ENCODE results near the gene IFNA8.
"Not testable (repeated sequence)": the region's sequence is repeated elsewhere in the genome, so short reads cannot be mapped to it uniquely, and the experiment has no call there.

The IFNA8 gene

GRCh38 chr9:21408817-21409216, at the start of gene IFNA8:
Gene IFNA8 (plus strand): TSS chr9:21409117. CDS start chr9:21409177, 60 bp downstream.
- Mint-ChIP-seq H3K27ac (no peak within 1 kb of the TSS), H3K4me3 (no peak within 1 kb of the TSS), H3K4me1 (peaks cover 20% of the 10 kb centered on the region), H3K27me3 (peaks cover 18% of the 10 kb centered on the region), H3K9me3 (no peaks in the 10 kb centered on the region), H3K36me3 (no peaks in the 10 kb centered on the region)
- ATAC-seq (ENCODE audit: low read depth) (no peak), DNase-seq (ENCODE audit: low spot score in 2 of 2) (no peak)

- ATAC-seq (ENCODE audit: low read depth) (no peak), DNase-seq (ENCODE audit: low spot score in 2 of 2) (no peak)
- H3K36me3 Mint-ChIP-seq = no peaks in the 10 kb centered on the region
- H3K27ac Mint-ChIP-seq = no peak overlapping the region
- H3K9me3 Mint-ChIP-seq = no peaks in the 10 kb centered on the region
- H3K4me1 Mint-ChIP-seq = peaks cover 19% of the 10 kb centered on the region
- H3K27me3 Mint-ChIP-seq = peaks cover 5% of the 10 kb centered on the region
- no peak overlapping the region for H3K4me3 Mint-ChIP-seq
Measured at GRCh38 chr9:21362287-21362686, 46.6 kb upstream of the IFNA8 start.

- not testable (repeated sequence) for H3K4me3 Mint-ChIP-seq; H3K4me1 Mint-ChIP-seq; H3K9me3 Mint-ChIP-seq; DNase-seq (ENCODE audit: low spot score in 2 of 2); H3K27ac Mint-ChIP-seq; H3K36me3 Mint-ChIP-seq
- H3K27me3 Mint-ChIP-seq = peaks cover 10% of the 10 kb centered on the region
- peak; percentile 97 for ATAC-seq (ENCODE audit: low read depth)
Measured at GRCh38 chr9:21367169-21367568, 41.7 kb upstream of the IFNA8 start.

- peaks cover 12% of the 10 kb centered on the region for H3K27me3 Mint-ChIP-seq
- H3K4me3 Mint-ChIP-seq = no peak within 1 kb of the TSS
- H3K4me1 Mint-ChIP-seq = peaks cover 8% of the 10 kb centered on the region
- DNase-seq (ENCODE audit: low spot score in 2 of 2) = no peak
- ATAC-seq (ENCODE audit: low read depth) = no peak
- H3K36me3 Mint-ChIP-seq = no peaks in the 10 kb centered on the region
- no peaks in the 10 kb centered on the region for H3K9me3 Mint-ChIP-seq
- no peak within 1 kb of the TSS for H3K27ac Mint-ChIP-seq
Measured at GRCh38 chr9:21367957-21368356, 41.0 kb upstream of the IFNA8 start, which contains the start of gene IFNA13. Gene IFNA13 (minus strand): TSS chr9:21368057. CDS start chr9:21368010, 47 bp downstream.

- ATAC-seq (ENCODE audit: low read depth); H3K36me3 Mint-ChIP-seq; H3K4me1 Mint-ChIP-seq; DNase-seq (ENCODE audit: low spot score in 2 of 2); H3K9me3 Mint-ChIP-seq; H3K4me3 Mint-ChIP-seq; H3K27ac Mint-ChIP-seq: not testable (repeated sequence)
- peaks cover 13% of the 10 kb centered on the region for H3K27me3 Mint-ChIP-seq
Measured at GRCh38 chr9:21371467-21371866, 37.5 kb upstream of the IFNA8 start.

- Mint-ChIP-seq H3K9me3 (peaks cover 1% of the 10 kb centered on the region), H3K27ac (peak overlapping the region; percentile 7), H3K4me3 (no peak overlapping the region), H3K4me1 (peaks cover 16% of the 10 kb centered on the region), H3K27me3 (peaks cover 5% of the 10 kb centered on the region), H3K36me3 (no peaks in the 10 kb centered on the region)
- DNase-seq (ENCODE audit: low spot score in 2 of 2) (peak; percentile 65 to 81), ATAC-seq (ENCODE audit: low read depth) (peak; percentile 92)
Measured at GRCh38 chr9:21381448-21382339, 27.2 kb upstream of the IFNA8 start.

GRCh38 chr9:21383627-21384026, 25.3 kb upstream of the IFNA8 start:
- H3K36me3 Mint-ChIP-seq = no peaks in the 10 kb centered on the region
- no peak for ATAC-seq (ENCODE audit: low read depth)
- peaks cover 18% of the 10 kb centered on the region for H3K4me1 Mint-ChIP-seq
- H3K27ac Mint-ChIP-seq = no peak overlapping the region
- no peak for DNase-seq (ENCODE audit: low spot score in 2 of 2)
- no peaks in the 10 kb centered on the region for H3K9me3 Mint-ChIP-seq
- no peak overlapping the region for H3K4me3 Mint-ChIP-seq
- H3K27me3 Mint-ChIP-seq = peaks cover 8% of the 10 kb centered on the region

- Mint-ChIP-seq H3K27me3 (peaks cover 8% of the 10 kb centered on the region), H3K27ac (no peak within 1 kb of the TSS), H3K4me3 (no peak within 1 kb of the TSS), H3K36me3 (no peaks in the 10 kb centered on the region), H3K4me1 (peaks cover 18% of the 10 kb centered on the region), H3K9me3 (no peaks in the 10 kb centered on the region)
- peak; percentile 47 for ATAC-seq (ENCODE audit: low read depth)
- peak in 1 of 2 donors; percentile 23 for DNase-seq (ENCODE audit: low spot score in 2 of 2)
Measured at GRCh38 chr9:21385131-21385670, 23.7 kb upstream of the IFNA8 start, which contains the start of gene IFNA2. Gene IFNA2 (minus strand): TSS chr9:21385398. CDS start chr9:21385329, 69 bp downstream.

- H3K4me1 Mint-ChIP-seq = peaks cover 12% of the 10 kb centered on the region
- no peaks in the 10 kb centered on the region for H3K36me3 Mint-ChIP-seq
- ATAC-seq (ENCODE audit: low read depth) (peak; percentile 92), DNase-seq (ENCODE audit: low spot score in 2 of 2) (peak in 1 of 2 donors; percentile 26)
- no peak overlapping the region for H3K27ac Mint-ChIP-seq
- H3K27me3 Mint-ChIP-seq = peaks cover 31% of the 10 kb centered on the region
- H3K9me3 Mint-ChIP-seq = no peaks in the 10 kb centered on the region
- no peak overlapping the region for H3K4me3 Mint-ChIP-seq
Measured at GRCh38 chr9:21392270-21392669, 16.6 kb upstream of the IFNA8 start.

GRCh38 chr9:21395778-21396717, 12.9 kb upstream of the IFNA8 start:
- DNase-seq (ENCODE audit: low spot score in 2 of 2) (peak; percentile 38 to 60), ATAC-seq (ENCODE audit: low read depth) (peak; percentile 62)
- Mint-ChIP-seq H3K4me3 (peak overlapping the region; percentile 72), H3K36me3 (no peaks in the 10 kb centered on the region), H3K27ac (no peak overlapping the region), H3K4me1 (peaks cover 14% of the 10 kb centered on the region), H3K9me3 (peaks cover 2% of the 10 kb centered on the region), H3K27me3 (peaks cover 30% of the 10 kb centered on the region)

GRCh38 chr9:21398955-21399489, 9.9 kb upstream of the IFNA8 start:
- ATAC-seq (ENCODE audit: low read depth) (no peak), DNase-seq (ENCODE audit: low spot score in 2 of 2) (no peak)
- H3K4me3 Mint-ChIP-seq = no peak overlapping the region
- H3K36me3 Mint-ChIP-seq = no peaks in the 10 kb centered on the region
- peaks cover 9% of the 10 kb centered on the region for H3K4me1 Mint-ChIP-seq
- H3K27me3 Mint-ChIP-seq = peaks cover 21% of the 10 kb centered on the region
- no peak overlapping the region for H3K27ac Mint-ChIP-seq
- H3K9me3 Mint-ChIP-seq = peaks cover 2% of the 10 kb centered on the region

- Mint-ChIP-seq H3K4me3 (no peak overlapping the region), H3K9me3 (peaks cover 2% of the 10 kb centered on the region), H3K4me1 (peaks cover 9% of the 10 kb centered on the region), H3K36me3 (no peaks in the 10 kb centered on the region), H3K27ac (no peak overlapping the region), H3K27me3 (peaks cover 23% of the 10 kb centered on the region)
- DNase-seq (ENCODE audit: low spot score in 2 of 2) (no peak), ATAC-seq (ENCODE audit: low read depth) (peak; percentile 33)
Measured at GRCh38 chr9:21399956-21400355, 9.0 kb upstream of the IFNA8 start.

- H3K9me3 Mint-ChIP-seq = peaks cover 2% of the 10 kb centered on the region
- peaks cover 16% of the 10 kb centered on the region for H3K27me3 Mint-ChIP-seq
- no peaks in the 10 kb centered on the region for H3K36me3 Mint-ChIP-seq
- H3K27ac Mint-ChIP-seq = no peak overlapping the region
- peak; percentile 35 for ATAC-seq (ENCODE audit: low read depth)
- peaks cover 3% of the 10 kb centered on the region for H3K4me1 Mint-ChIP-seq
- no peak for DNase-seq (ENCODE audit: low spot score in 2 of 2)
- H3K4me3 Mint-ChIP-seq = peak overlapping the region; percentile 39
Measured at GRCh38 chr9:21402386-21403251, 6.3 kb upstream of the IFNA8 start.

Data from memory B cell (primary cell).